ENCODE results near the gene ACTL10.

The ACTL10 gene

GRCh38 chr20:33707668-33708067, 40.9 kb downstream of the ACTL10 start:
- no peak for TF ChIP-seq SIN3A (IDR thresholded peaks at IDR 0.05; ENCODE audit: borderline replicate concordance, insufficient read depth, low read length)

- TF ChIP-seq POLR2AphosphoS5 (IDR thresholded peaks at IDR 0.05; ENCODE audit: low read depth, low read length) (no peak), REST (IDR thresholded peaks at IDR 0.05; ENCODE audit: insufficient read depth in 1 of 2, low read depth in 2 of 2, low read length in 2 of 2) (no peak), FOXP2 (optimal IDR thresholded peaks at IDR 0.05; ENCODE audit: borderline replicate concordance, extremely low read depth, extremely low read length, insufficient read depth) (no peak), TAF1 (IDR thresholded peaks at IDR 0.05; ENCODE audit: borderline replicate concordance, insufficient read depth, low read length) (no peak), SIN3A (IDR thresholded peaks at IDR 0.05; ENCODE audit: borderline replicate concordance, insufficient read depth, low read length) (no peak)
Measured at GRCh38 chr20:33709398-33709797, 42.7 kb downstream of the ACTL10 start.

- TF ChIP-seq TAF1 (IDR thresholded peaks at IDR 0.05; ENCODE audit: borderline replicate concordance, insufficient read depth, low read length) (no peak), FOXP2 (optimal IDR thresholded peaks at IDR 0.05; ENCODE audit: borderline replicate concordance, extremely low read depth, extremely low read length, insufficient read depth) (no peak), REST (IDR thresholded peaks at IDR 0.05; ENCODE audit: insufficient read depth in 1 of 2, low read depth in 2 of 2, low read length in 2 of 2) (no peak), POLR2AphosphoS5 (IDR thresholded peaks at IDR 0.05; ENCODE audit: low read depth, low read length) (no peak), SIN3A (IDR thresholded peaks at IDR 0.05; ENCODE audit: borderline replicate concordance, insufficient read depth, low read length) (no peak)
Measured at GRCh38 chr20:33709905-33710541, 43.3 kb downstream of the ACTL10 start.

GRCh38 chr20:33710681-33711445, 44.1 kb downstream of the ACTL10 start:
- TF ChIP-seq SIN3A (IDR thresholded peaks at IDR 0.05; ENCODE audit: borderline replicate concordance, insufficient read depth, low read length) = no peak
- no peak for TF ChIP-seq TAF1 (IDR thresholded peaks at IDR 0.05; ENCODE audit: borderline replicate concordance, insufficient read depth, low read length)
- no peak for TF ChIP-seq FOXP2 (optimal IDR thresholded peaks at IDR 0.05; ENCODE audit: borderline replicate concordance, extremely low read depth, extremely low read length, insufficient read depth)
- TF ChIP-seq POLR2AphosphoS5 (IDR thresholded peaks at IDR 0.05; ENCODE audit: low read depth, low read length) = no peak
- no peak for TF ChIP-seq REST (IDR thresholded peaks at IDR 0.05; ENCODE audit: insufficient read depth in 1 of 2, low read depth in 2 of 2, low read length in 2 of 2)

GRCh38 chr20:33711446-33711738, 44.6 kb downstream of the ACTL10 start:
- TF ChIP-seq REST (IDR thresholded peaks at IDR 0.05; ENCODE audit: insufficient read depth in 1 of 2, low read depth in 2 of 2, low read length in 2 of 2) = no peak
- no peak for TF ChIP-seq POLR2AphosphoS5 (IDR thresholded peaks at IDR 0.05; ENCODE audit: low read depth, low read length)
- TF ChIP-seq FOXP2 (optimal IDR thresholded peaks at IDR 0.05; ENCODE audit: borderline replicate concordance, extremely low read depth, extremely low read length, insufficient read depth) = no peak
- no peak for TF ChIP-seq TAF1 (IDR thresholded peaks at IDR 0.05; ENCODE audit: borderline replicate concordance, insufficient read depth, low read length)
- TF ChIP-seq SIN3A (IDR thresholded peaks at IDR 0.05; ENCODE audit: borderline replicate concordance, insufficient read depth, low read length) = no peak
